SK-N-SH treated with all-trans-retinoic acid at 6 μM for 48 hours (cell line): ENCODE measurements around the gene FGFRL1.

Source experiments
- ATAC-seq: fragments of 200-7000 bp; cut with Tn5 transposase; 3 replicates; pipeline ENCODE4 v1.9.1; 2020; ENCODE audit warnings: mild to moderate bottlenecking, moderate library complexity
- CSDC2 ChIP-seq: fragments of 250-450 bp; sonication (Bioruptor Pico); IDR thresholded peaks from 2 replicates; pipeline ENCODE4 v1.5.0; 2020; ENCODE audit warnings: mild to moderate bottlenecking, moderate library complexity
- GLIS3 ChIP-seq: fragments of 250-450 bp; sonication (Bioruptor Pico); IDR thresholded peaks from 2 replicates; pipeline ENCODE4 v1.5.0; 2020; ENCODE audit warnings: mild to moderate bottlenecking, moderate library complexity
- ISL1 ChIP-seq: fragments of 250-450 bp; sonication (Bioruptor Pico); IDR thresholded peaks from 2 replicates; pipeline ENCODE4 v2.1.2; 2022; ENCODE audit warnings: mild to moderate bottlenecking, moderate library complexity
- OSR1 ChIP-seq: fragments of 250-450 bp; sonication (Bioruptor Pico); IDR thresholded peaks from 2 replicates; pipeline ENCODE4 v1.8.0; 2022; ENCODE audit warnings: moderate library complexity, mild to moderate bottlenecking, inconsistent platforms
- PPARA ChIP-seq: fragments of 250-450 bp; sonication (Bioruptor Pico); IDR thresholded peaks from 2 replicates; pipeline ENCODE4 v1.5.0; 2020; ENCODE audit warnings: mild to moderate bottlenecking, borderline replicate concordance
- RARB ChIP-seq: fragments of 250-450 bp; sonication (Bioruptor Pico); IDR thresholded peaks from 2 replicates; pipeline ENCODE4 v1.8.0; 2021; ENCODE audit warnings: mild to moderate bottlenecking, moderate library complexity
- SNAI2 ChIP-seq: fragments of 250-450 bp; sonication (Bioruptor Pico); IDR thresholded peaks from 2 replicates; pipeline ENCODE4 v1.5.0; 2020; ENCODE audit warnings: mild to moderate bottlenecking, moderate library complexity
- TCF4 ChIP-seq: fragments of 250-450 bp; sonication (Bioruptor Pico); IDR thresholded peaks from 2 replicates; pipeline ENCODE4 v1.8.0; 2021; ENCODE audit warnings: mild to moderate bottlenecking, moderate library complexity, borderline replicate concordance
- TOX ChIP-seq: fragments of 250-450 bp; sonication (Bioruptor Pico); IDR thresholded peaks from 2 replicates; pipeline ENCODE4 v1.8.0; 2021; ENCODE audit warnings: mild to moderate bottlenecking, moderate library complexity, borderline replicate concordance
- ZC3H10 ChIP-seq: fragments of 250-450 bp; sonication (Bioruptor Pico); IDR thresholded peaks from 2 replicates; pipeline ENCODE4 v1.5.1; 2021; ENCODE audit warnings: mild to moderate bottlenecking, moderate library complexity
- ZFP3 ChIP-seq: fragments of 250-450 bp; sonication (Bioruptor Pico); IDR thresholded peaks from 2 replicates; pipeline ENCODE4 v1.5.0; 2020; ENCODE audit warnings: mild to moderate bottlenecking, moderate library complexity
- ZFP30 ChIP-seq: fragments of 450-650 bp; formaldehyde crosslinking; IDR thresholded peaks from 2 replicates; pipeline ENCODE4 v1.5.0; 2022; ENCODE audit warnings: mild to moderate bottlenecking, moderate library complexity
- ZNF565 ChIP-seq: fragments of 450-650 bp; formaldehyde crosslinking; conservative IDR thresholded peaks from 2 replicates; pipeline ENCODE4 v1.5.0; 2020; ENCODE audit warnings: low read depth, mild to moderate bottlenecking, moderate library complexity
- TF ChIP-seq, protein P1 (sequence below): fragments of 250-450 bp; sonication (Bioruptor Pico); IDR thresholded peaks from 2 replicates; pipeline ENCODE4 v1.5.0; 2020; ENCODE audit warnings: mild to moderate bottlenecking, moderate library complexity
- TF ChIP-seq, protein P2 (sequence below): fragments of 250-450 bp; sonication (Bioruptor Pico); IDR thresholded peaks from 2 replicates; pipeline ENCODE4 v1.5.1; 2020; ENCODE audit warnings: low read depth, mild to moderate bottlenecking, moderate library complexity
- TF ChIP-seq, protein P3 (sequence below): fragments of 250-450 bp; sonication (Bioruptor Pico); IDR thresholded peaks from 2 replicates; pipeline ENCODE4 v1.5.1; 2021; ENCODE audit warnings: mild to moderate bottlenecking, moderate library complexity
- TF ChIP-seq, protein P4 (sequence below): fragments of 250-450 bp; sonication (Bioruptor Pico); IDR thresholded peaks from 2 replicates; pipeline ENCODE4 v1.8.0; 2020; ENCODE audit warnings: mild to moderate bottlenecking, moderate library complexity, borderline replicate concordance

Gene FGFRL1

DNA sequence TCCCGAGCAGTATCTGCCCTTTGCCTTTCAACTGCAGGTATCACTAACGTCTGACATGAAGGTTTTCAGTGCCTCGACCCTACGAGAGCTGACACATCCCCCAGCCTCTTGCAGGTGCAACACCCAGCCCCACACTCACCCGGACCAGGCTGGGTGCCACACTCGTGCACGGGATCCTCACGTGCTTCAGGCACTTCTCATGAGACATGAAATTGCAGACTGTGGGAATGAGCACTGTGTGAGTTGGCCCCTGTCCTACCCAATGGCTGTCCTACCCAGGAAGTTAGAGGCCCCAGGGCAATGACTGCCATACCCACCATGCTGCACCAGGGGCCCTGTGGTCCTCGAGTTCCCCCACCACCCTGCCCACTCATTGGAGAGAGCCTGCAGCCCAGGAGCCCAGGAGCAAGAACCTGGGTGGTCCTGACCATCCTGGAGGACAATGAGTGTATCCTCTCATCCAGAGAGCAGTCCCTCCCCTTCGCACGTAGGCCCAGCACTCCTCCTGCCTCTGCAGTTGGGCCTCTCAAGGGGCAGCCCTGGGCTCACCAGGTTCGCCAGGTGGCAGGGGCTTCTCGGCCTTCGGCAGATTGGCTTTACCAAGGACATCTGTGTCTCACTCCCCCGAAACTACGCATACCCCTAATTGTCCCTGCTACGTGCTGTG, 40.4 kb upstream of the FGFRL1 start (continued):
- TF ChIP-seq ZFP30 (CRISPR knock-in tag) (no peak), ZFP3 (CRISPR knock-in tag) (no peak), PPARA (CRISPR knock-in tag) (no peak), CSDC2 (CRISPR knock-in tag) (no peak)
- TF ChIP-seq, protein P1, sequence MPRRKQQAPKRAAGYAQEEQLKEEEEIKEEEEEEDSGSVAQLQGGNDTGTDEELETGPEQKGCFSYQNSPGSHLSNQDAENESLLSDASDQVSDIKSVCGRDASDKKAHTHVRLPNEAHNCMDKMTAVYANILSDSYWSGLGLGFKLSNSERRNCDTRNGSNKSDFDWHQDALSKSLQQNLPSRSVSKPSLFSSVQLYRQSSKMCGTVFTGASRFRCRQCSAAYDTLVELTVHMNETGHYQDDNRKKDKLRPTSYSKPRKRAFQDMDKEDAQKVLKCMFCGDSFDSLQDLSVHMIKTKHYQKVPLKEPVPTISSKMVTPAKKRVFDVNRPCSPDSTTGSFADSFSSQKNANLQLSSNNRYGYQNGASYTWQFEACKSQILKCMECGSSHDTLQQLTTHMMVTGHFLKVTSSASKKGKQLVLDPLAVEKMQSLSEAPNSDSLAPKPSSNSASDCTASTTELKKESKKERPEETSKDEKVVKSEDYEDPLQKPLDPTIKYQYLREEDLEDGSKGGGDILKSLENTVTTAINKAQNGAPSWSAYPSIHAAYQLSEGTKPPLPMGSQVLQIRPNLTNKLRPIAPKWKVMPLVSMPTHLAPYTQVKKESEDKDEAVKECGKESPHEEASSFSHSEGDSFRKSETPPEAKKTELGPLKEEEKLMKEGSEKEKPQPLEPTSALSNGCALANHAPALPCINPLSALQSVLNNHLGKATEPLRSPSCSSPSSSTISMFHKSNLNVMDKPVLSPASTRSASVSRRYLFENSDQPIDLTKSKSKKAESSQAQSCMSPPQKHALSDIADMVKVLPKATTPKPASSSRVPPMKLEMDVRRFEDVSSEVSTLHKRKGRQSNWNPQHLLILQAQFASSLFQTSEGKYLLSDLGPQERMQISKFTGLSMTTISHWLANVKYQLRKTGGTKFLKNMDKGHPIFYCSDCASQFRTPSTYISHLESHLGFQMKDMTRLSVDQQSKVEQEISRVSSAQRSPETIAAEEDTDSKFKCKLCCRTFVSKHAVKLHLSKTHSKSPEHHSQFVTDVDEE (CRISPR knock-in tag), result no peak
- TF ChIP-seq, protein P2, sequence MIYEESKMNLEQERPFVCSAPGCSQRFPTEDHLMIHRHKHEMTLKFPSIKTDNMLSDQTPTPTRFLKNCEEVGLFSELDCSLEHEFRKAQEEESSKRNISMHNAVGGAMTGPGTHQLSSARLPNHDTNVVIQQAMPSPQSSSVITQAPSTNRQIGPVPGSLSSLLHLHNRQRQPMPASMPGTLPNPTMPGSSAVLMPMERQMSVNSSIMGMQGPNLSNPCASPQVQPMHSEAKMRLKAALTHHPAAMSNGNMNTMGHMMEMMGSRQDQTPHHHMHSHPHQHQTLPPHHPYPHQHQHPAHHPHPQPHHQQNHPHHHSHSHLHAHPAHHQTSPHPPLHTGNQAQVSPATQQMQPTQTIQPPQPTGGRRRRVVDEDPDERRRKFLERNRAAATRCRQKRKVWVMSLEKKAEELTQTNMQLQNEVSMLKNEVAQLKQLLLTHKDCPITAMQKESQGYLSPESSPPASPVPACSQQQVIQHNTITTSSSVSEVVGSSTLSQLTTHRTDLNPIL (CRISPR knock-in tag), result no peak

DNA sequence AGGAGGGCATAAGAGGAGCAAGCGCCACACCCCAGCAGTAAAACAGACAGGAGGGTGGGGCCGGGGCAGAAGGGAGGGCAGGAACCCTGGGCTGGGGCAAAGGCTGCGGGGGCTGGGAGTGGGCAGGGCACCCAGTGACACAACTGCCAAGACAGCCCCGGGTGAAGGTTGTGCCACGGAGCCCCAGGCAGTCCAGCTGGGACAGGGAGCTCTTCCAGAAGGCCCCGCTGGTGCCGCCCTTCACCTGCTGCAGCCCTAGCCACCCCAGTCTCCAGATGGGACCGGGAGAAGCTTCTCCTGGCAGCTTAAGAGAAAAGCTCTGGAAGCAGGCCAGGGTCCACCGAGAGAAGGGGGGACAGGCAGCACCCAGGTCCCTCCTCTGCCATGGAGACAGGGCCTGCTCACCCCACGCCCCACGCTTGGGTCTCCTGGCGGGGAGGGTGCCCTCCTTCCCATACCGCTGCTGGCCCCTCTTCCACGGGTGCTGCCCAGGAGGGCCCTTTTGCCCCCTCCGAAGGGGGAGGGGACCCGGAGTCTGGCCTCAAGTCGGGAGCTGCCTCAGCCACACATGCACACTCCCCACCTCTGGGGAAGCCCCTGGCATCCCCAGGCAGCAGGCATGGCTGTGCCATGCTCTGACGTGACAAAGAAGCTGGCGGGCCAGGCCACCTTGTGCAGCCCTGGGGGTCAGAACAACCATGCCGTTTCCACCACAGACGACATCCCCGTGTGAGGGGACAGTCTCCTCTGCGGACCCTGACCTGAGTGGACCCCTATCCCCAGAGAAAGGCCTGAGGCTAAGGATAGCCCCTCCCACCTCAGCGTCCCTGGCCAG, 39.5 kb upstream of the FGFRL1 start:
- ATAC-seq, result no peak
- TF ChIP-seq GLIS3 (CRISPR knock-in tag) (no peak), TCF4 (CRISPR knock-in tag) (no peak), ISL1 (CRISPR knock-in tag) (no peak), ZFP30 (CRISPR knock-in tag) (no peak), OSR1 (no peak), TOX (CRISPR knock-in tag) (no peak), RARB (no peak), CSDC2 (CRISPR knock-in tag) (no peak)

DNA sequence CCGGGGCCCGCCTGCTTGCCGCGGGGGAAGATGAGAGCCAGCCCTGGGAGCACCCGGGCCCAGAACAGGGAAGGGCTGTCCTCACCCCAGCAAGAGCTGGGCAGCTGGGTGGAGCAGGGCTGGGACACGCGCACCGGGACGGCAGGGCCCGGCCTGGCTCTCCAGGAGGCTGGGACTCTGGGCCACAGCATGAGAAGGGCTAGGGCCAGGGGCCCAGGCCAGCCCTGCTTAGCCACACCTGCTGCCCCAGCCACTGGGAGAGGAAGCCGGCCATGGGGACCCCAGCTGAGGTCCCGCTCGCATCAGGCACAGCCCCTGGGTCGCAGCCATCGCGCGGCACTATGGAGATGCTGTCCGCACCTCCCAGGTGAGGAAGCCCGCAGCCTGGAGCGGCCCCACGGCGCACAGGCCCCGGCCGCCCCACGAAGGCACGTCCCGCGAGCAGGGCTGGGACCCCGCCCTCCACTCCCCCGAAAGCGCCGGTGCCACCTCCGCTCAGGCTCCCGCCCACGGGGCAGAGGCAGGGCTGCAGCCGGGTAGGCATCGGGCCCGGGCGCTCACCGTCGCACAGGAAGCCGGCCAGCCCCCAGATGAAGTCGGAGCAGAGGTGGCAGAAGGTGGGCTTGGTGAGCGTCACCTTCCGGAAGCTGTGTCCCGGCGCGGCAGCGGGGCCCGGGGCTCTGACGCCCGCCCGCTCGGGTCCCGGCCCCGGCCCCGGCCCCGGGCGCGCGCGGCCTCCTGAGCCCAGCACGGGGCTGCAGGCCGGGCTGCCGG, 38.6 kb upstream of the FGFRL1 start:
- peak; percentile 63 for ATAC-seq
- TF ChIP-seq, protein P3, sequence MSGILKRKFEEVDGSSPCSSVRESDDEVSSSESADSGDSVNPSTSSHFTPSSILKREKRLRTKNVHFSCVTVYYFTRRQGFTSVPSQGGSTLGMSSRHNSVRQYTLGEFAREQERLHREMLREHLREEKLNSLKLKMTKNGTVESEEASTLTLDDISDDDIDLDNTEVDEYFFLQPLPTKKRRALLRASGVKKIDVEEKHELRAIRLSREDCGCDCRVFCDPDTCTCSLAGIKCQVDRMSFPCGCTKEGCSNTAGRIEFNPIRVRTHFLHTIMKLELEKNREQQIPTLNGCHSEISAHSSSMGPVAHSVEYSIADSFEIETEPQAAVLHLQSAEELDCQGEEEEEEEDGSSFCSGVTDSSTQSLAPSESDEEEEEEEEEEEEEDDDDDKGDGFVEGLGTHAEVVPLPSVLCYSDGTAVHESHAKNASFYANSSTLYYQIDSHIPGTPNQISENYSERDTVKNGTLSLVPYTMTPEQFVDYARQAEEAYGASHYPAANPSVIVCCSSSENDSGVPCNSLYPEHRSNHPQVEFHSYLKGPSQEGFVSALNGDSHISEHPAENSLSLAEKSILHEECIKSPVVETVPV, result no peak
- TF ChIP-seq ZNF565 (CRISPR knock-in tag), result no peak
- no peak for TF ChIP-seq SNAI2 (CRISPR knock-in tag)
- no peak for TF ChIP-seq ZFP30 (CRISPR knock-in tag)
- TF ChIP-seq ZC3H10 (CRISPR knock-in tag), result no peak
- TF ChIP-seq, protein P4, sequence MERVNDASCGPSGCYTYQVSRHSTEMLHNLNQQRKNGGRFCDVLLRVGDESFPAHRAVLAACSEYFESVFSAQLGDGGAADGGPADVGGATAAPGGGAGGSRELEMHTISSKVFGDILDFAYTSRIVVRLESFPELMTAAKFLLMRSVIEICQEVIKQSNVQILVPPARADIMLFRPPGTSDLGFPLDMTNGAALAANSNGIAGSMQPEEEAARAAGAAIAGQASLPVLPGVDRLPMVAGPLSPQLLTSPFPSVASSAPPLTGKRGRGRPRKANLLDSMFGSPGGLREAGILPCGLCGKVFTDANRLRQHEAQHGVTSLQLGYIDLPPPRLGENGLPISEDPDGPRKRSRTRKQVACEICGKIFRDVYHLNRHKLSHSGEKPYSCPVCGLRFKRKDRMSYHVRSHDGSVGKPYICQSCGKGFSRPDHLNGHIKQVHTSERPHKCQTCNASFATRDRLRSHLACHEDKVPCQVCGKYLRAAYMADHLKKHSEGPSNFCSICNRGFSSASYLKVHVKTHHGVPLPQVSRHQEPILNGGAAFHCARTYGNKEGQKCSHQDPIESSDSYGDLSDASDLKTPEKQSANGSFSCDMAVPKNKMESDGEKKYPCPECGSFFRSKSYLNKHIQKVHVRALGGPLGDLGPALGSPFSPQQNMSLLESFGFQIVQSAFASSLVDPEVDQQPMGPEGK (CRISPR knock-in tag), result no peak
- no peak for TF ChIP-seq TOX (CRISPR knock-in tag)
- no peak for TF ChIP-seq GLIS3 (CRISPR knock-in tag)
- TF ChIP-seq, protein P1 (CRISPR knock-in tag), result no peak
- TF ChIP-seq ZFP3 (CRISPR knock-in tag), result no peak
- TF ChIP-seq PPARA (CRISPR knock-in tag), result no peak
- TF ChIP-seq CSDC2 (CRISPR knock-in tag), result no peak
- TF ChIP-seq OSR1, result no peak
